Stimulated activated CD4-positive, alpha-beta T cell treated with anti-CD3 and anti-CD28 coated beads, Interleukin-2, amount 100 ng/mL, for 24 hours (primary cell): ENCODE data around the gene FASN.

ENCODE experiments used
- DNase-seq, 2 donors: peaks; one replicate each; pipeline ENCODE4 v3.0.0-alpha.2; 2020

The FASN gene

GRCh38 chr17:82072827-82073226, 25.2 kb downstream of the FASN start:
- DNase-seq: no peak

GRCh38 chr17:82070611-82071010, 27.4 kb downstream of the FASN start:
- DNase-seq: no peak

GRCh38 chr17:82065638-82066303, 32.3 kb downstream of the FASN start, which contains the start of gene DUS1L:
Gene DUS1L (minus strand): TSS chr17:82065804. CDS start chr17:82065059, 745 bp downstream.
- DNase-seq: peak; percentile 77 to 80

GRCh38 chr17:82065193-82065637, 32.8 kb downstream of the FASN start:
- DNase-seq: no peak

- DNase-seq: no peak
Measured at GRCh38 chr17:82064433-82065192, 33.4 kb downstream of the FASN start.

GRCh38 chr17:82063424-82064415, 34.3 kb downstream of the FASN start:
- DNase-seq: no peak

- no peak for DNase-seq
Measured at GRCh38 chr17:82062984-82063368, 35.1 kb downstream of the FASN start.

GRCh38 chr17:82062076-82062983, 35.7 kb downstream of the FASN start:
- DNase-seq: peak in 1 of 2 donors; percentile 1

GRCh38 chr17:82061047-82061925, 36.8 kb downstream of the FASN start:
- DNase-seq: no peak

GRCh38 chr17:82060614-82061013, 37.4 kb downstream of the FASN start:
- no peak for DNase-seq

GRCh38 chr17:82060001-82060380, 38.0 kb downstream of the FASN start:
- DNase-seq: no peak

GRCh38 chr17:82059272-82060000, 38.6 kb downstream of the FASN start:
- DNase-seq: peak in 1 of 2 donors; percentile 5

GRCh38 chr17:82058855-82059249, 39.2 kb downstream of the FASN start:
- DNase-seq: no peak

GRCh38 chr17:82058230-82058854, 39.7 kb downstream of the FASN start:
- no peak for DNase-seq

GRCh38 chr17:82056729-82057621, 41.1 kb downstream of the FASN start:
- DNase-seq: no peak

GRCh38 chr17:82055965-82056728, 41.9 kb downstream of the FASN start:
- DNase-seq: peak in 1 of 2 donors; percentile 11

- no peak for DNase-seq
Measured at GRCh38 chr17:82055023-82055964, 42.7 kb downstream of the FASN start.
